ENCODE data around the gene UVRAG.

Gene UVRAG

GRCh38 chr11:76179147-76179546 lies 364.1 kb downstream of the UVRAG start:
- no peak for DNase-seq

GRCh38 chr11:76181371-76181770 lies 366.4 kb downstream of the UVRAG start:
- DNase-seq = no peak

- DNase-seq = no peak
These were observed 369.6 kb downstream of the UVRAG start for GRCh38 chr11:76184551-76184993.

- DNase-seq = no peak
These were observed 370.5 kb downstream of the UVRAG start for GRCh38 chr11:76185511-76185910.

GRCh38 chr11:76185931-76186401 lies 371.0 kb downstream of the UVRAG start:
- DNase-seq = no peak

- DNase-seq = no peak
These were observed 371.8 kb downstream of the UVRAG start for GRCh38 chr11:76186776-76187279.

GRCh38 chr11:76188873-76189272 lies 373.9 kb downstream of the UVRAG start:
- DNase-seq = no peak

- no peak for DNase-seq
These were observed 374.7 kb downstream of the UVRAG start for GRCh38 chr11:76189682-76190081.

- DNase-seq = no peak
These were observed 375.4 kb downstream of the UVRAG start for GRCh38 chr11:76190376-76190775.

Data from HCEC 1CT (cell line).